GM18519 (cell line): ENCODE measurements around the gene PSMB1.
"Not testable (repeated sequence)": the region's sequence is repeated elsewhere in the genome, so short reads cannot be mapped to it uniquely, and the experiment has no call there.

Experiments
- ATAC-seq: cut with Tn5 transposase; IDR thresholded peaks from one replicate; pipeline ENCODE4 v1.9.1; 2021; ENCODE audit warnings: mild to moderate bottlenecking, moderate library complexity; ENCODE audit not compliant: unreplicated experiment, low FRiP score

Gene PSMB1

GRCh38 chr6:170536671-170537070 is 16.4 kb downstream of the PSMB1 start:
- ATAC-seq: no peak

- ATAC-seq: no peak
These were observed 18.1 kb downstream of the PSMB1 start for GRCh38 chr6:170535004-170535403.

- ATAC-seq: no peak
These were observed 19.3 kb downstream of the PSMB1 start for GRCh38 chr6:170533792-170534191.

GRCh38 chr6:170532867-170533488 is 20.1 kb downstream of the PSMB1 start:
- no peak for ATAC-seq

GRCh38 chr6:170529839-170530469 is 23.2 kb downstream of the PSMB1 start:
- ATAC-seq: no peak

- not testable (repeated sequence) for ATAC-seq
These were observed 25.1 kb downstream of the PSMB1 start for GRCh38 chr6:170527995-170528394.

- ATAC-seq: no peak
These were observed 27.3 kb downstream of the PSMB1 start for GRCh38 chr6:170525795-170526194.

GRCh38 chr6:170524172-170524502 is 29.0 kb downstream of the PSMB1 start:
- ATAC-seq: no peak

- ATAC-seq: no peak
These were observed 29.6 kb downstream of the PSMB1 start for GRCh38 chr6:170523256-170524171.

- ATAC-seq: no peak
These were observed 30.4 kb downstream of the PSMB1 start for GRCh38 chr6:170522565-170523183.

- ATAC-seq: peak; percentile 87
These were observed 36.1 kb downstream of the PSMB1 start for GRCh38 chr6:170516783-170517616.

- no peak for ATAC-seq
These were observed 38.2 kb downstream of the PSMB1 start for GRCh38 chr6:170514908-170515307.

- ATAC-seq: no peak
These were observed 40.9 kb downstream of the PSMB1 start for GRCh38 chr6:170512249-170512648.

- ATAC-seq: no peak
These were observed 42.5 kb downstream of the PSMB1 start for GRCh38 chr6:170510631-170511030.

- ATAC-seq: no peak
These were observed 43.4 kb downstream of the PSMB1 start for GRCh38 chr6:170509723-170510018.

- not testable (repeated sequence) for ATAC-seq
These were observed 44.0 kb downstream of the PSMB1 start for GRCh38 chr6:170508892-170509722.

GRCh38 chr6:170508275-170508674 is 44.8 kb downstream of the PSMB1 start:
- ATAC-seq: not testable (repeated sequence)

- not testable (repeated sequence) for ATAC-seq
These were observed 45.4 kb downstream of the PSMB1 start for GRCh38 chr6:170507728-170508127.

GRCh38 chr6:170506446-170506845 is 46.7 kb downstream of the PSMB1 start:
- no peak for ATAC-seq
